Sigmoid colon (tissue), 7 donors: ENCODE results near the gene PSMB11. TPM values are rescaled to one million over a fixed set of nuclear protein-coding genes. Genes with fewer than 3 reads are reported as not detected.

Experiments used
- DNase-seq: peaks from one replicate; pipeline ENCODE4 v3.0.0-alpha.2; 2019
- H3K27ac ChIP-seq, 4 donors: fragments of 200-600 bp; sonication (generic); one replicate each; pipeline ENCODE4 v1.5.1; 2016 to 2019; ENCODE audit warnings: mild to moderate bottlenecking in 1 of 4
- H3K27me3 ChIP-seq, 3 donors: fragments of 200-600 bp; sonication (generic); one replicate each; pipeline ENCODE4 v1.5.1; 2019; ENCODE audit warnings: mild to moderate bottlenecking in 1 of 3
- H3K36me3 ChIP-seq, 4 donors: fragments of 200-600 bp; sonication (generic); one replicate each; pipeline ENCODE4 v1.5.1; 2016 to 2019
- H3K4me1 ChIP-seq, 4 donors: fragments of 200-600 bp; sonication (generic); one replicate each; pipeline ENCODE4 v1.5.1; 2017 to 2019
- H3K4me3 ChIP-seq, 4 donors: fragments of 200-600 bp; sonication (generic); one replicate each; pipeline ENCODE4 v1.5.1; 2017 to 2019; ENCODE audit warnings: mild to moderate bottlenecking in 2 of 4, moderate library complexity in 1 of 4
- H3K9me3 ChIP-seq, 4 donors: fragments of 200-600 bp in 3 of 4; sonication (generic) in 3 of 4; one replicate each; pipeline versions ENCODE4 v1.5.1 to v1.6.1; 2013 to 2019
- EP300 ChIP-seq, 4 donors: sonication (generic); formaldehyde crosslinking; IDR thresholded peaks; one replicate each; pipeline ENCODE4 v1.6.1; 2017; ENCODE audit warnings: antibody characterized with exemption in 4 of 4
- POLR2A ChIP-seq, 2 donors: fragments of 450-650 bp; IDR thresholded peaks; one replicate each; pipeline ENCODE4 v1.6.1; 2016; ENCODE audit warnings: antibody characterized with exemption in 2 of 2, mild to moderate bottlenecking in 2 of 2, moderate library complexity in 2 of 2
- POLR2AphosphoS5 ChIP-seq, 4 donors: sonication (generic); formaldehyde crosslinking; IDR thresholded peaks; one replicate each; pipeline ENCODE4 v1.6.1; 2017; ENCODE audit warnings: antibody characterized with exemption in 4 of 4
- WGBS, 2 donors: extraction: QIAGEN DNeasy Blood & Tissue Kit; methylation state at CpG; one replicate each; pipeline ENCODE4 v1.1.7; 2013; 5-methylcytosine and 5-hydroxymethylcytosine counted together
- intact Hi-C: fragments of 100-400 bp; cut with DNase I; formaldehyde crosslinking; loops from one replicate; pipeline ENCODE4 v1.15.1; 2023
- polyA plus RNA-seq, 3 donors: library from polyadenylated mRNA; stranded (reverse); fragments of 200-250 nt; gene quantifications; one replicate each; pipeline ENCODE4 v1.2.3, GENCODE V29; 2013
- total RNA-seq, 4 donors: library from RNA; depleted of rRNA; stranded (reverse); fragments of >200 nt; gene quantifications; one replicate each; pipeline ENCODE4 v1.1.0, GENCODE V29; 2016
- TF ChIP-seq, protein P1 (sequence below), 4 experiments: fragments of 450-650 bp in 3 of 4; fragments of 200-600 bp in 1 of 4; IDR thresholded peaks; one replicate each; pipeline ENCODE4 v1.5.1; 2016 to 2019; ENCODE audit warnings: antibody characterized with exemption in 4 of 4, mild to moderate bottlenecking in 3 of 4, moderate library complexity in 2 of 4
- donor health status: healthy with polysubstance abuse.
- donor health status: Bipolar disorder and iron deficiency.
- donor health status: healthy.

Gene PSMB11
- total and polyA plus RNA-seq, 7 donors, result 0.06 to 0.41 TPM; not detected in 5

- Histone ChIP-seq H3K36me3 (peaks cover 30 to 48% (median 41%) of the 10 kb centered on the region in 4 donors), H3K4me3 (peak overlapping the region; percentile 48 to 77 (median 68)), H3K27ac (peak overlapping the region; percentile 80 to 91 (median 84)), H3K27me3 (no peaks in the 10 kb centered on the region), H3K4me1 (peaks cover 0 to 35% (median 29%) of the 10 kb centered on the region in 4 donors), H3K9me3 (no peaks in the 10 kb centered on the region)
- DNase-seq, result peak; percentile 94
- TF ChIP-seq EP300 (IDR thresholded peaks at IDR 0.05) (no peak), POLR2AphosphoS5 (IDR thresholded peaks at IDR 0.05) (peak in 3 of 4 donors; percentile 15 to 65 (median 59)), POLR2A (IDR thresholded peaks at IDR 0.05) (no peak)
- TF ChIP-seq, protein P1, sequence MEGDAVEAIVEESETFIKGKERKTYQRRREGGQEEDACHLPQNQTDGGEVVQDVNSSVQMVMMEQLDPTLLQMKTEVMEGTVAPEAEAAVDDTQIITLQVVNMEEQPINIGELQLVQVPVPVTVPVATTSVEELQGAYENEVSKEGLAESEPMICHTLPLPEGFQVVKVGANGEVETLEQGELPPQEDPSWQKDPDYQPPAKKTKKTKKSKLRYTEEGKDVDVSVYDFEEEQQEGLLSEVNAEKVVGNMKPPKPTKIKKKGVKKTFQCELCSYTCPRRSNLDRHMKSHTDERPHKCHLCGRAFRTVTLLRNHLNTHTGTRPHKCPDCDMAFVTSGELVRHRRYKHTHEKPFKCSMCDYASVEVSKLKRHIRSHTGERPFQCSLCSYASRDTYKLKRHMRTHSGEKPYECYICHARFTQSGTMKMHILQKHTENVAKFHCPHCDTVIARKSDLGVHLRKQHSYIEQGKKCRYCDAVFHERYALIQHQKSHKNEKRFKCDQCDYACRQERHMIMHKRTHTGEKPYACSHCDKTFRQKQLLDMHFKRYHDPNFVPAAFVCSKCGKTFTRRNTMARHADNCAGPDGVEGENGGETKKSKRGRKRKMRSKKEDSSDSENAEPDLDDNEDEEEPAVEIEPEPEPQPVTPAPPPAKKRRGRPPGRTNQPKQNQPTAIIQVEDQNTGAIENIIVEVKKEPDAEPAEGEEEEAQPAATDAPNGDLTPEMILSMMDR (IDR thresholded peaks at IDR 0.05), result peak; percentile 89 to 96 (median 94)
- intact Hi-C loops, result loop anchor here (1.0 to 5.0 kb wide), 2 partner anchors 51 to 72 kb away; no protein-coding TSS in a partner anchor
- WGBS, 2 donors, result 1 to 2% methylated on average over 51 of the region's 51 CpGs
Observed at GRCh38 chr14:23057757-23058653, 16.0 kb downstream of the PSMB11 start.

- Histone ChIP-seq H3K27me3 (no peaks in the 10 kb centered on the region), H3K27ac (peak overlapping the region in 3 of 4 donors; percentile 83 to 91 (median 86)), H3K9me3 (no peaks in the 10 kb centered on the region), H3K36me3 (peaks cover 37 to 56% (median 49%) of the 10 kb centered on the region in 4 donors), H3K4me1 (peaks cover 0 to 35% (median 29%) of the 10 kb centered on the region in 4 donors), H3K4me3 (no peak overlapping the region)
- intact Hi-C loops, result loop anchor here (1.0 to 5.0 kb wide), 2 partner anchors 52 to 73 kb away; no protein-coding TSS in a partner anchor
- no peak for DNase-seq
- WGBS, 2 donors, result 89 to 93% methylated on average over 32 of the region's 32 CpGs
- peak in 1 of 4 donors; percentile 11 for TF ChIP-seq POLR2AphosphoS5 (IDR thresholded peaks at IDR 0.05)
- no peak for TF ChIP-seq POLR2A (IDR thresholded peaks at IDR 0.05)
Observed at GRCh38 chr14:23058654-23059504, 16.9 kb downstream of the PSMB11 start.

DNA sequence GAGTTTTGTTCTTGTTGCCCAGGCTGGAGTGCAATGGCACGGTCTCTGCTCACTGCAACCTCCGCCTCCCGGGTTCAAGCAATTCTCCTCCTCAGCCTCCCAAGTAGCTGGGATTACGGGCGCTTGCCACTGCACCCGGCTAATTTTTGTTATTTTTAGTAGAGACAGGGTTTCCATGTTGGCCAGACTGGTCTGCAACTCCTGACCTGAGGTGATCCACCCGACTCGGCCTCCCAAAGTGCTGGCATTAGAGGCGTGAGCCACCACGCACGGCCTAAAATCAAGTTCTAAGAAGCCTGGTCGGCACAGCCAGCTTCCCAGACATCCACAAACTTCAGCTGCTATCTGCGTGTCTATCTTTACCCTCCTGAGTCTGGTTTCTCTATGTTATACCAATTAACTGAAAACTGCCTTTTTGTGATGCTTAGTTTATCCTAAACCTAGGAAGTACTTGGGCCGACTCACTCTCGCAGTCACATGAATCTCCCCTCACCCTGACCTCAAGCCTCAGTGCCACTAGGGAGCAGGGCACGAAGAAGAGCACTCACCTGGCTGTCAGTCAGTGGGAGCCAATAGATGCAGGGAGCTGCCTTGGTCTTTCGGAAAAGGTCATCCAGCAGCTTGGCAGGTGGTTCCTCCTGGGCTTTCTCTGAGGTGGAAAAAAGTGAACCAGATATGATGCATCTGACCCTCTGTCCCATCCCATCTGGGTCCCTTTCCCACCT, 18.7 kb downstream of the PSMB11 start:
- intact Hi-C loops, result no loop called here
- TF ChIP-seq POLR2A (IDR thresholded peaks at IDR 0.05) (no peak), POLR2AphosphoS5 (IDR thresholded peaks at IDR 0.05) (no peak), EP300 (IDR thresholded peaks at IDR 0.05) (no peak)
- TF ChIP-seq, protein P1 (IDR thresholded peaks at IDR 0.05), result no peak
- Histone ChIP-seq H3K4me3 (no peak overlapping the region), H3K27ac (peak overlapping the region in 1 of 4 donors; percentile 67), H3K9me3 (no peaks in the 10 kb centered on the region), H3K4me1 (peaks cover 0 to 30% (median 24%) of the 10 kb centered on the region in 4 donors), H3K36me3 (peaks cover 41 to 74% (median 61%) of the 10 kb centered on the region in 4 donors), H3K27me3 (no peaks in the 10 kb centered on the region)
- 95 to 96% methylated on average over 17 of the region's 17 CpGs for WGBS, 2 donors
- no peak for DNase-seq

DNA sequence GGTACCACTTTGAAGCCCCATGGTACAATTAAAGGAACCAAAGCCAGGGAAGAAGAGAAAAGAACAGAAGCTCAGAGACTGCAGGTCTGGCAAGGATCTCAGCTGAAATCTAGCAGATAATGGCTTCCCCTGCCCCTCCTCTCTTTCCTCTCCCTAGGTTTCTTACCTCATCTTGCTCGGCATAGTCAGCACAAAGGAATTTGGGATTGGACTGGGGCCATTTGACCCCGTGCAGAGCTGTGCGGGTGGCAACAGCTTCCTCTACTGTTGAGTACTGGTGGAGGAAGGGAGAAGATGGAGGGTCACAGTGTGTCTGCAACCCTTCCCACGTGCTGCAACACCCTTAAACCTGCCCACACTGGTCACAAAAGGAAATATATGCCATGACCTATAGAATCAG, 20.0 kb downstream of the PSMB11 start:
- intact Hi-C loops, result no loop called here
- peak overlapping the region; percentile 16 to 67 (median 57) for H3K27ac ChIP-seq
- H3K36me3 ChIP-seq, result peaks cover 44 to 88% (median 67%) of the 10 kb centered on the region in 4 donors

DNA sequence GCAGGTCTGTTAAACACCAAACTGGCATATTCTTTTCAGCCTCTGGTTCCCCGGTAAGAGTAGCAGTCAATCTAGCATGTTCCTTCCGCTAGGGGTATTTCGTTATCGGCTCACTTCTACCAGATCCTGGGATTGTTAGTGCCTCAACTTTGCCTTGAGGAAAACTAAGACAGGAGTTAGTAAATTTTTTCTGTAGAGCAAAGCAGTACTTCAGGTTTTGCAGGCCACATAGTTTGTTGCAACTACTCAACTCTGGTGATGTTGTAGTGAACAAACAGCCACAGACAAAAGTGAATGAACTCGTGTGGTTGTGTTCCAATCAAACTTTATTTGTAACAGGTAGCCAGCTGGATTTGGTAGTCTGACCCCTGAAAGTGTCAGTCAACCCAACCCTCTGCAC, 21.6 kb downstream of the PSMB11 start:
- DNase-seq, result no peak
- Histone ChIP-seq H3K27ac (no peak overlapping the region), H3K27me3 (no peaks in the 10 kb centered on the region), H3K36me3 (peaks cover 44 to 100% (median 81%) of the 10 kb centered on the region in 4 donors), H3K4me1 (peaks cover 0 to 17% (median 14%) of the 10 kb centered on the region in 4 donors), H3K9me3 (no peaks in the 10 kb centered on the region), H3K4me3 (no peak overlapping the region)
- intact Hi-C loops, result no loop called here
- TF ChIP-seq EP300 (IDR thresholded peaks at IDR 0.05) (no peak), POLR2AphosphoS5 (IDR thresholded peaks at IDR 0.05) (no peak), POLR2A (IDR thresholded peaks at IDR 0.05) (no peak)
- TF ChIP-seq, protein P1 (IDR thresholded peaks at IDR 0.05), result no peak
- WGBS, 2 donors, result 88 to 92% methylated on average over 5 of the region's 5 CpGs

More for the DNA sequence above, 20.0 kb downstream of the PSMB11 start:
- TF ChIP-seq EP300 (IDR thresholded peaks at IDR 0.05) (no peak), POLR2A (IDR thresholded peaks at IDR 0.05) (no peak), POLR2AphosphoS5 (IDR thresholded peaks at IDR 0.05) (peak in 3 of 4 donors; percentile 32 to 46 (median 39))
- WGBS, 2 donors, result 39 to 57% methylated on average over 4 of the region's 4 CpGs
- Histone ChIP-seq H3K4me3 (no peak overlapping the region), H3K4me1 (peaks cover 0 to 17% (median 11%) of the 10 kb centered on the region in 4 donors), H3K27me3 (no peaks in the 10 kb centered on the region), H3K9me3 (no peaks in the 10 kb centered on the region)
- DNase-seq, result peak; percentile 87
